Loucy (cell line): ENCODE results near the gene RBP3.

Experiments used
- EZH2phosphoT487 ChIP-seq: fragments of 200-600 bp; IDR thresholded peaks from 2 replicates; pipeline ENCODE4 v1.6.1; 2018; ENCODE audit warnings: antibody characterized with exemption, mild to moderate bottlenecking, moderate library complexity, borderline replicate concordance
- TF ChIP-seq, protein P1 (sequence below): fragments of 200-600 bp; sonication (generic); conservative IDR thresholded peaks from 2 replicates; pipeline ENCODE4 v1.5.1; 2014; ENCODE audit warnings: mild to moderate bottlenecking, antibody characterized with exemption, low read length

DNA sequence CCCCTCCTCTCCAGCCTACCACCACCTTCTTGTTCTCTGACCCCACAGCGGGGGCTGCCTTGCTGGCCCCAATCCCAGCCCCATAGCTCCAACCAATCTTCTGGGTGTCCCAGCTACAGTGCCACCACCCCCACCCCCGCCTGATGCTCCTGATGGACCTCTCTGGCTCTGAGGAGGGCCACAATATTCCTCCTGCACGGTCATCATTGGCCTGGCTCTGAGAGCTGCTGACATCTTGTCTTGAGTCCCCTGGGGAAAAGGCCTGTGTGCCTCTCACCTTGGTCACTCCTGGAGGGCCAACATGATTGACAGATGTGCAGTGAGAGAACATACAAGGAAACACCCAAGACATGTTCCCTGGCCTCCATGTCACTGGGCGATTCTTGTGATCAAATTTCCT, 18.3 kb upstream of the RBP3 start:
- TF ChIP-seq, protein P1, sequence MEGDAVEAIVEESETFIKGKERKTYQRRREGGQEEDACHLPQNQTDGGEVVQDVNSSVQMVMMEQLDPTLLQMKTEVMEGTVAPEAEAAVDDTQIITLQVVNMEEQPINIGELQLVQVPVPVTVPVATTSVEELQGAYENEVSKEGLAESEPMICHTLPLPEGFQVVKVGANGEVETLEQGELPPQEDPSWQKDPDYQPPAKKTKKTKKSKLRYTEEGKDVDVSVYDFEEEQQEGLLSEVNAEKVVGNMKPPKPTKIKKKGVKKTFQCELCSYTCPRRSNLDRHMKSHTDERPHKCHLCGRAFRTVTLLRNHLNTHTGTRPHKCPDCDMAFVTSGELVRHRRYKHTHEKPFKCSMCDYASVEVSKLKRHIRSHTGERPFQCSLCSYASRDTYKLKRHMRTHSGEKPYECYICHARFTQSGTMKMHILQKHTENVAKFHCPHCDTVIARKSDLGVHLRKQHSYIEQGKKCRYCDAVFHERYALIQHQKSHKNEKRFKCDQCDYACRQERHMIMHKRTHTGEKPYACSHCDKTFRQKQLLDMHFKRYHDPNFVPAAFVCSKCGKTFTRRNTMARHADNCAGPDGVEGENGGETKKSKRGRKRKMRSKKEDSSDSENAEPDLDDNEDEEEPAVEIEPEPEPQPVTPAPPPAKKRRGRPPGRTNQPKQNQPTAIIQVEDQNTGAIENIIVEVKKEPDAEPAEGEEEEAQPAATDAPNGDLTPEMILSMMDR, result no peak
- TF ChIP-seq EZH2phosphoT487, result no peak
